Measurements from ENCODE around the gene RPL27A.

Gene RPL27A

GRCh38 chr11:8698917-8699441 lies 16.4 kb downstream of the RPL27A start:
- DNase-seq (ENCODE audit: low read depth): no peak
- TF ChIP-seq CTCF (conservative IDR thresholded peaks at IDR 0.05; ENCODE audit: low read depth, low read length): no peak
- no peak overlapping the region for H3K4me3 ChIP-seq (ENCODE audit: low read length)

GRCh38 chr11:8699903-8700302 lies 17.3 kb downstream of the RPL27A start:
- no peak for DNase-seq (ENCODE audit: low read depth)
- no peak overlapping the region for H3K4me3 ChIP-seq (ENCODE audit: low read length)
- no peak for TF ChIP-seq CTCF (conservative IDR thresholded peaks at IDR 0.05; ENCODE audit: low read depth, low read length)

GRCh38 chr11:8701891-8702597 lies 19.5 kb downstream of the RPL27A start:
- TF ChIP-seq CTCF (conservative IDR thresholded peaks at IDR 0.05; ENCODE audit: low read depth, low read length): no peak
- H3K4me3 ChIP-seq (ENCODE audit: low read length): no peak overlapping the region
- DNase-seq (ENCODE audit: low read depth): no peak

- TF ChIP-seq CTCF (conservative IDR thresholded peaks at IDR 0.05; ENCODE audit: low read depth, low read length): no peak
- H3K4me3 ChIP-seq (ENCODE audit: low read length): no peak overlapping the region
- DNase-seq (ENCODE audit: low read depth): no peak
These were observed 20.0 kb downstream of the RPL27A start for GRCh38 chr11:8702598-8702915.

GRCh38 chr11:8704136-8704535 lies 21.5 kb downstream of the RPL27A start:
- no peak overlapping the region for H3K4me3 ChIP-seq (ENCODE audit: low read length)
- DNase-seq (ENCODE audit: low read depth): no peak
- no peak for TF ChIP-seq CTCF (conservative IDR thresholded peaks at IDR 0.05; ENCODE audit: low read depth, low read length)

GRCh38 chr11:8705146-8705545 lies 22.6 kb downstream of the RPL27A start:
- TF ChIP-seq CTCF (conservative IDR thresholded peaks at IDR 0.05; ENCODE audit: low read depth, low read length): no peak
- no peak overlapping the region for H3K4me3 ChIP-seq (ENCODE audit: low read length)
- DNase-seq (ENCODE audit: low read depth): no peak

GRCh38 chr11:8706673-8707432 lies 24.3 kb downstream of the RPL27A start:
- DNase-seq (ENCODE audit: low read depth): no peak
- no peak overlapping the region for H3K4me3 ChIP-seq (ENCODE audit: low read length)
- TF ChIP-seq CTCF (conservative IDR thresholded peaks at IDR 0.05; ENCODE audit: low read depth, low read length): no peak
